H1 (cell line): ENCODE measurements around the gene MYOM1. TPM values are rescaled to one million over a fixed set of nuclear protein-coding genes. Genes with fewer than 3 reads are reported as not detected.

ENCODE experiments used
- CTCF ChIA-PET: fragments of 300-600 bp; sonication (Branson Sonifier 250); formaldehyde crosslinking; loops from one replicate; lab custom pipeline; 2021; ENCODE audit not compliant: partially characterized antibody; lab: Charles Lee
- POLR2A ChIA-PET: fragments of 300-600 bp; sonication (Branson Sonifier 250); formaldehyde crosslinking; loops from one replicate; lab custom pipeline; 2021; ENCODE audit warnings: inconsistent platforms; ENCODE audit not compliant: partially characterized antibody; lab: Charles Lee
- DNase-seq, 2 experiments: peaks; one replicate each; pipeline versions ENCODE4 v3.0.0 to v3.0.0-alpha.2; 2010 to 2022; ENCODE audit warnings: low spot score in 2 of 2, low read depth in 1 of 2, mixed read lengths in 1 of 2
- FAIRE-seq: peaks from 2 replicates; lab custom pipeline; 2011; peaks lifted over from hg19 to GRCh38; lab: Jason Lieb, UNC
- H2AFZ ChIP-seq: 2 replicates; pipeline ENCODE4 v1.8.1; 2012; ENCODE audit warnings: low read length, inconsistent platforms
- H2AK5ac ChIP-seq: 2 replicates; pipeline ENCODE4 v1.6.1; 2013; ENCODE audit warnings: low read depth, low read length
- H2BK120ac ChIP-seq: replicated peaks from 2 replicates; pipeline ENCODE3; 2013; ENCODE audit warnings: low read depth, low read length, inconsistent platforms
- H2BK12ac ChIP-seq: 2 replicates; pipeline ENCODE4 v1.6.1; 2013; ENCODE audit warnings: low read depth, low read length
- H2BK15ac ChIP-seq: 2 replicates; pipeline ENCODE4 v1.6.1; 2013; ENCODE audit warnings: low read length
- H2BK20ac ChIP-seq: 2 replicates; pipeline ENCODE4 v1.6.1; 2013; ENCODE audit warnings: low read length
- H2BK5ac ChIP-seq: 2 replicates; pipeline ENCODE4 v1.6.1; 2013; ENCODE audit warnings: low read depth, low read length
- H3K14ac ChIP-seq: 2 replicates; pipeline ENCODE4 v1.6.1; 2013; ENCODE audit warnings: inconsistent platforms; ENCODE audit not compliant: insufficient read length
- H3K18ac ChIP-seq: 2 replicates; pipeline ENCODE4 v1.6.1; 2013; ENCODE audit warnings: low read length; ENCODE audit errors: extremely low read depth
- H3K23ac ChIP-seq: 2 replicates; pipeline ENCODE4 v1.6.1; 2013; ENCODE audit warnings: inconsistent platforms; ENCODE audit not compliant: insufficient read length
- H3K23me2 ChIP-seq: 2 replicates; pipeline ENCODE4 v1.6.1; 2013; ENCODE audit warnings: low read depth, low read length
- H3K27ac ChIP-seq: 2 replicates; pipeline ENCODE4 v1.6.1; 2011; ENCODE audit warnings: low read depth, low read length, inconsistent platforms
- H3K27me3 ChIP-seq, 4 experiments: replicated peaks in 1 of 4; 1 replicate in 1 of 4; 2 replicates in 3 of 4; pipeline versions ENCODE4 v1.6.1 to v1.8.1; 2011 to 2013; ENCODE audit warnings: low read length in 3 of 4, mild to moderate bottlenecking in 3 of 4, inconsistent platforms in 2 of 4, mixed read lengths in 2 of 4, moderate library complexity in 1 of 4; ENCODE audit not compliant: control insufficient read depth in 3 of 4, insufficient read depth in 3 of 4; ENCODE audit errors: extremely low read depth in 1 of 4
- H3K36me3 ChIP-seq, 4 experiments: 2 replicates each; pipeline versions ENCODE4 v1.6.1 to v1.8.1; 2011 to 2013; ENCODE audit warnings: mild to moderate bottlenecking in 4 of 4, low read length in 3 of 4, moderate library complexity in 2 of 4, control low read depth in 1 of 4, inconsistent platforms in 1 of 4; ENCODE audit not compliant: insufficient read depth in 4 of 4, control insufficient read depth in 2 of 4
- H3K4ac ChIP-seq: replicated peaks from 2 replicates; pipeline ENCODE3; 2013; ENCODE audit warnings: low read length, low read depth, mixed read lengths, inconsistent platforms; ENCODE audit not compliant: insufficient read length
- H3K4me1 ChIP-seq, 4 experiments: replicated peaks in 1 of 4; 1 replicate in 1 of 4; 2 replicates in 3 of 4; pipeline versions ENCODE4 v1.6.1 to v1.8.1; 2011 to 2013; ENCODE audit warnings: low read length in 3 of 4, inconsistent platforms in 2 of 4, mixed read lengths in 1 of 4; ENCODE audit not compliant: insufficient read depth in 4 of 4, control insufficient read depth in 3 of 4
- H3K4me2 ChIP-seq, 2 experiments: 2 replicates each; pipeline versions ENCODE4 v1.6.1 to v1.8.1; 2011 to 2013; ENCODE audit warnings: low read depth in 2 of 2, low read length in 2 of 2, control low read depth in 1 of 2, inconsistent platforms in 1 of 2, mild to moderate bottlenecking in 1 of 2; ENCODE audit not compliant: insufficient read depth in 1 of 2
- H3K4me3 ChIP-seq, 4 experiments: fragments of 200-600, 300-600 bp in 1 of 4; sonication (generic), shearing (Covaris generic), sonication (Bioruptor Twin) in 1 of 4; 2 replicates each; pipeline versions ENCODE4 v1.5.1 to v1.8.1; 2011 to 2016; ENCODE audit warnings: low read length in 4 of 4, low read depth in 3 of 4, control low read depth in 2 of 4, inconsistent platforms in 2 of 4, mild to moderate bottlenecking in 2 of 4, mixed read lengths in 1 of 4, moderate library complexity in 1 of 4; ENCODE audit not compliant: insufficient read depth in 2 of 4; ENCODE audit errors: extremely low read depth in 1 of 4
- H3K56ac ChIP-seq: replicated peaks from 2 replicates; pipeline ENCODE3; 2013; ENCODE audit warnings: low read depth, mild to moderate bottlenecking, mixed read lengths, low read length, inconsistent platforms; ENCODE audit not compliant: insufficient read length
- H3K79me1 ChIP-seq: 2 replicates; pipeline ENCODE4 v1.6.1; 2013; ENCODE audit warnings: low read depth, low read length, control low read depth
- H3K79me2 ChIP-seq, 2 experiments: 2 replicates each; pipeline versions ENCODE4 v1.6.1 to v1.8.1; 2012 to 2013; ENCODE audit warnings: low read length in 2 of 2, mild to moderate bottlenecking in 2 of 2, inconsistent platforms in 1 of 2; ENCODE audit not compliant: insufficient read depth in 2 of 2, control insufficient read depth in 1 of 2
- H3K9ac ChIP-seq, 4 experiments: replicated peaks in 1 of 4; 1 replicate in 1 of 4; 2 replicates in 3 of 4; pipeline versions ENCODE4 v1.6.1 to v1.8.1; 2011 to 2013; ENCODE audit warnings: low read depth in 3 of 4, low read length in 3 of 4, control low read depth in 2 of 4, mild to moderate bottlenecking in 2 of 4, moderate library complexity in 2 of 4, inconsistent platforms in 1 of 4; ENCODE audit errors: extremely low read depth in 1 of 4
- H3K9me3 ChIP-seq, 2 experiments: 2 replicates each; pipeline versions ENCODE4 v1.6.1 to v1.8.1; 2012 to 2013; ENCODE audit warnings: mild to moderate bottlenecking in 2 of 2, moderate library complexity in 2 of 2, control low read depth in 1 of 2, inconsistent platforms in 1 of 2, low read depth in 1 of 2, low read length in 1 of 2, mixed read lengths in 1 of 2; ENCODE audit not compliant: insufficient read depth in 2 of 2
- H4K20me1 ChIP-seq, 2 experiments: replicated peaks in 1 of 2; 2 replicates each; pipeline versions ENCODE3 to v1.8.1; 2011 to 2013; ENCODE audit warnings: inconsistent platforms in 2 of 2, low read length in 2 of 2, mild to moderate bottlenecking in 1 of 2; ENCODE audit not compliant: insufficient read depth in 2 of 2, control insufficient read depth in 1 of 2
- H4K5ac ChIP-seq: 2 replicates; pipeline ENCODE4 v1.6.1; 2013; ENCODE audit warnings: low read length, low read depth, mixed read lengths, inconsistent platforms; ENCODE audit not compliant: insufficient read length
- H4K8ac ChIP-seq: 2 replicates; pipeline ENCODE4 v1.8.0; 2013; ENCODE audit warnings: mild to moderate bottlenecking, moderate library complexity, low read length, inconsistent platforms; ENCODE audit not compliant: insufficient read depth; ENCODE audit errors: extremely low read depth
- H4K91ac ChIP-seq: replicated peaks from 2 replicates; pipeline ENCODE3; 2013; ENCODE audit warnings: low read length, mixed read lengths, inconsistent platforms; ENCODE audit not compliant: insufficient read length
- CHD1 ChIP-seq: IDR thresholded peaks from 2 replicates; pipeline ENCODE4 v1.6.1; 2012; ENCODE audit warnings: low read depth, low read length, improper control_type of control experiment
- EGR1 ChIP-seq: IDR thresholded peaks from 2 replicates; pipeline ENCODE4 v1.6.1; 2011; ENCODE audit warnings: low read depth, low read length, borderline replicate concordance
- MAFK ChIP-seq: IDR thresholded peaks from 2 replicates; pipeline ENCODE4 v1.6.1; 2012; ENCODE audit warnings: low read depth, mild to moderate bottlenecking, improper control_type of control experiment, low read length
- PHF8 ChIP-seq: fragments of 200-600 bp; sonication (generic); conservative IDR thresholded peaks from 2 replicates; pipeline ENCODE4 v1.7.1; 2012; ENCODE audit warnings: low read depth, mild to moderate bottlenecking, inconsistent platforms, low read length, moderate library complexity
- polyA plus RNA-seq, 7 experiments: library from polyadenylated mRNA; depleted of rRNA in 3 of 7; stranded (reverse) in 5 of 7; unstranded in 2 of 7; fragments of >200 nt in 5 of 7; fragments of 200-250 nt in 2 of 7; gene quantifications; 1 replicate in 5 of 7; 2 replicates in 1 of 7; 4 replicates in 1 of 7; pipeline versions ENCODE4 v1.2.1 to v1.2.3, GENCODE V29; 2011 to 2013; ENCODE audit warnings: missing spikeins in 2 of 7, mixed read lengths in 2 of 7
- total RNA-seq: library from RNA; stranded (reverse); fragmentation: NEBNext Ultra II Directional; extraction: Animal tissue kit (Norgen Biotek cat#: 25700); gene quantifications from 2 replicates; pipeline ENCODE4 v1.2.1, GENCODE V29; 2021

Gene MYOM1
- total and polyA plus RNA-seq, 2 of the 8 experiments (the other 6 are each of a cell fraction or from before 2014, with no cell fraction given): 0.06 to 0.32 TPM

GRCh38 chr18:3192286-3192685 is 27.5 kb downstream of the MYOM1 start:
- Histone ChIP-seq H3K36me3 (no peaks in the 10 kb centered on the region), H3K4me1 (no peaks in the 10 kb centered on the region), H3K4me2 (no peak overlapping the region), H3K9me3 (no peaks in the 10 kb centered on the region), H3K4me3 (no peak overlapping the region), H4K5ac (no peak overlapping the region), H2BK120ac (no peak overlapping the region), H2AFZ (no peak overlapping the region), H3K4ac (no peak overlapping the region), H3K9ac (no peak overlapping the region), H3K27ac (no peak overlapping the region), H2BK15ac (no peak overlapping the region), H2BK20ac (no peak overlapping the region), H3K23ac (no peak overlapping the region), H3K79me2 (no peaks in the 10 kb centered on the region), H3K56ac (no peak overlapping the region), H3K27me3 (no peaks in the 10 kb centered on the region), H3K14ac (no peak overlapping the region), H3K79me1 (no peaks in the 10 kb centered on the region), H3K23me2 (no peaks in the 10 kb centered on the region), H2BK12ac (no peak overlapping the region), H2AK5ac (no peak overlapping the region), H3K18ac (no peak overlapping the region), H4K91ac (no peak overlapping the region), H4K20me1 (no peaks in the 10 kb centered on the region), H4K8ac (no peak overlapping the region), H2BK5ac (no peak overlapping the region)
- POLR2A ChIA-PET: no interaction called here
- TF ChIP-seq CHD1 (no peak), MAFK (no peak), EGR1 (no peak), PHF8 (no peak)
- no peak for FAIRE-seq
- no peak for DNase-seq
- CTCF ChIA-PET: interaction anchor here (0.8 kb wide), 1 partner anchor 41 kb away, joined by 3 read pairs; no protein-coding TSS in a partner anchor
